ENCODE results near the gene KDM3B. TPM values are rescaled to one million over a fixed set of nuclear protein-coding genes. Genes with fewer than 3 reads are reported as not detected.
A peak's percentile ranks its signal among the peaks of the same experiment; 100 is the strongest.

KDM3B gene
- total and polyA plus RNA-seq, 9 of the 15 experiments (the other 6 are each of a cell fraction or from before 2014, with no cell fraction given): 13.8 to 62.8 (median 41.9) TPM

DNA sequence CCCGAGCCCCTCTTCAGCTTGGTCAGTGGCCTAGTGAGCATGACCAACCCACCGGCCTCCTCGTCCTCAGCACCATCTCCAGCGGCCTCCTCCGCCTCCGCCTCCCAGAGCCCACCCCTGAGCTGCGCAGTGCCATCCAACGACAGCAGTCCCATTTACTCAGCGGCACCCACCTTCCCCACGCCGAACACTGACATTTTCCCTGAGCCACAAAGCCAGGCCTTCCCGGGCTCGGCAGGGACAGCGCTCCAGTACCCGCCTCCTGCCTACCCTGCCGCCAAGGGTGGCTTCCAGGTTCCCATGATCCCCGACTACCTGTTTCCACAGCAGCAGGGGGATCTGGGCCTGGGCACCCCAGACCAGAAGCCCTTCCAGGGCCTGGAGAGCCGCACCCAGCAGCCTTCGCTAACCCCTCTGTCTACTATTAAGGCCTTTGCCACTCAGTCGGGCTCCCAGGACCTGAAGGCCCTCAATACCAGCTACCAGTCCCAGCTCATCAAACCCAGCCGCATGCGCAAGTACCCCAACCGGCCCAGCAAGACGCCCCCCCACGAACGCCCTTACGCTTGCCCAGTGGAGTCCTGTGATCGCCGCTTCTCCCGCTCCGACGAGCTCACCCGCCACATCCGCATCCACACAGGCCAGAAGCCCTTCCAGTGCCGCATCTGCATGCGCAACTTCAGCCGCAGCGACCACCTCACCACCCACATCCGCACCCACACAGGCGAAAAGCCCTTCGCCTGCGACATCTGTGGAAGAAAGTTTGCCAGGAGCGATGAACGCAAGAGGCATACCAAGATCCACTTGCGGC, 114.6 kb downstream of the KDM3B start (continued):
- TF ChIP-seq, protein P1, sequence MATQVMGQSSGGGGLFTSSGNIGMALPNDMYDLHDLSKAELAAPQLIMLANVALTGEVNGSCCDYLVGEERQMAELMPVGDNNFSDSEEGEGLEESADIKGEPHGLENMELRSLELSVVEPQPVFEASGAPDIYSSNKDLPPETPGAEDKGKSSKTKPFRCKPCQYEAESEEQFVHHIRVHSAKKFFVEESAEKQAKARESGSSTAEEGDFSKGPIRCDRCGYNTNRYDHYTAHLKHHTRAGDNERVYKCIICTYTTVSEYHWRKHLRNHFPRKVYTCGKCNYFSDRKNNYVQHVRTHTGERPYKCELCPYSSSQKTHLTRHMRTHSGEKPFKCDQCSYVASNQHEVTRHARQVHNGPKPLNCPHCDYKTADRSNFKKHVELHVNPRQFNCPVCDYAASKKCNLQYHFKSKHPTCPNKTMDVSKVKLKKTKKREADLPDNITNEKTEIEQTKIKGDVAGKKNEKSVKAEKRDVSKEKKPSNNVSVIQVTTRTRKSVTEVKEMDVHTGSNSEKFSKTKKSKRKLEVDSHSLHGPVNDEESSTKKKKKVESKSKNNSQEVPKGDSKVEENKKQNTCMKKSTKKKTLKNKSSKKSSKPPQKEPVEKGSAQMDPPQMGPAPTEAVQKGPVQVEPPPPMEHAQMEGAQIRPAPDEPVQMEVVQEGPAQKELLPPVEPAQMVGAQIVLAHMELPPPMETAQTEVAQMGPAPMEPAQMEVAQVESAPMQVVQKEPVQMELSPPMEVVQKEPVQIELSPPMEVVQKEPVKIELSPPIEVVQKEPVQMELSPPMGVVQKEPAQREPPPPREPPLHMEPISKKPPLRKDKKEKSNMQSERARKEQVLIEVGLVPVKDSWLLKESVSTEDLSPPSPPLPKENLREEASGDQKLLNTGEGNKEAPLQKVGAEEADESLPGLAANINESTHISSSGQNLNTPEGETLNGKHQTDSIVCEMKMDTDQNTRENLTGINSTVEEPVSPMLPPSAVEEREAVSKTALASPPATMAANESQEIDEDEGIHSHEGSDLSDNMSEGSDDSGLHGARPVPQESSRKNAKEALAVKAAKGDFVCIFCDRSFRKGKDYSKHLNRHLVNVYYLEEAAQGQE (IDR thresholded peaks at IDR 0.05; ENCODE audit: borderline replicate concordance): no peak
- TF ChIP-seq, protein P1 (CRISPR knock-in tag; IDR thresholded peaks at IDR 0.05; ENCODE audit: low read depth): no peak
- TF ChIP-seq HNRNPUL1 (IDR thresholded peaks at IDR 0.05; ENCODE audit: low read length) (no peak; the same call in 1 of the 2 replicates), MTA2 (IDR thresholded peaks at IDR 0.05; ENCODE audit: low read depth) (no peak), POLR2B (IDR thresholded peaks at IDR 0.05; ENCODE audit: low read depth, partially characterized antibody) (peak; percentile 61), CREB1 (IDR thresholded peaks at IDR 0.05) (peak; percentile 3; the same call in 1 of the 2 replicates), CREB1 (CRISPR knock-in tag; IDR thresholded peaks at IDR 0.05) (peak; percentile 53), ZNF311 (CRISPR knock-in tag; IDR thresholded peaks at IDR 0.05) (no peak), ETV5 (CRISPR knock-in tag; IDR thresholded peaks at IDR 0.05; ENCODE audit: low read depth) (no peak), SMARCA4 (IDR thresholded peaks at IDR 0.05) (no peak), ZNF174 (CRISPR knock-in tag; IDR thresholded peaks at IDR 0.05) (no peak), SNRNP70 (optimal IDR thresholded peaks at IDR 0.05; ENCODE audit: low read depth, low read length) (peak; percentile 96), HMG20B (CRISPR knock-in tag; IDR thresholded peaks at IDR 0.05) (no peak), MAFF (IDR thresholded peaks at IDR 0.05; ENCODE audit: low read length) (no peak), XRCC5 (IDR thresholded peaks at IDR 0.05; ENCODE audit: low read depth, low read length) (no peak; the same call in 1 of the 2 replicates)
- TF ChIP-seq, protein P2, sequence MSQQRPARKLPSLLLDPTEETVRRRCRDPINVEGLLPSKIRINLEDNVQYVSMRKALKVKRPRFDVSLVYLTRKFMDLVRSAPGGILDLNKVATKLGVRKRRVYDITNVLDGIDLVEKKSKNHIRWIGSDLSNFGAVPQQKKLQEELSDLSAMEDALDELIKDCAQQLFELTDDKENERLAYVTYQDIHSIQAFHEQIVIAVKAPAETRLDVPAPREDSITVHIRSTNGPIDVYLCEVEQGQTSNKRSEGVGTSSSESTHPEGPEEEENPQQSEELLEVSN (IDR thresholded peaks at IDR 0.05; ENCODE audit: borderline replicate concordance in 1 of 2, extremely low read depth in 1 of 2, insufficient read depth in 1 of 2, insufficient read length in 1 of 2, low read depth in 1 of 2, low read length in 1 of 2, poor library complexity in 1 of 2, severe bottlenecking in 1 of 2): no peak
- TF ChIP-seq, protein P3, sequence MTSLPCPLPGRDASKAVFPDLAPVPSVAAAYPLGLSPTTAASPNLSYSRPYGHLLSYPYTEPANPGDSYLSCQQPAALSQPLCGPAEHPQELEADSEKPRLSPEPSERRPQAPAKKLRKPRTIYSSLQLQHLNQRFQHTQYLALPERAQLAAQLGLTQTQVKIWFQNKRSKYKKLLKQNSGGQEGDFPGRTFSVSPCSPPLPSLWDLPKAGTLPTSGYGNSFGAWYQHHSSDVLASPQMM (CRISPR knock-in tag; IDR thresholded peaks at IDR 0.05): no peak
- TF ChIP-seq, protein P4, sequence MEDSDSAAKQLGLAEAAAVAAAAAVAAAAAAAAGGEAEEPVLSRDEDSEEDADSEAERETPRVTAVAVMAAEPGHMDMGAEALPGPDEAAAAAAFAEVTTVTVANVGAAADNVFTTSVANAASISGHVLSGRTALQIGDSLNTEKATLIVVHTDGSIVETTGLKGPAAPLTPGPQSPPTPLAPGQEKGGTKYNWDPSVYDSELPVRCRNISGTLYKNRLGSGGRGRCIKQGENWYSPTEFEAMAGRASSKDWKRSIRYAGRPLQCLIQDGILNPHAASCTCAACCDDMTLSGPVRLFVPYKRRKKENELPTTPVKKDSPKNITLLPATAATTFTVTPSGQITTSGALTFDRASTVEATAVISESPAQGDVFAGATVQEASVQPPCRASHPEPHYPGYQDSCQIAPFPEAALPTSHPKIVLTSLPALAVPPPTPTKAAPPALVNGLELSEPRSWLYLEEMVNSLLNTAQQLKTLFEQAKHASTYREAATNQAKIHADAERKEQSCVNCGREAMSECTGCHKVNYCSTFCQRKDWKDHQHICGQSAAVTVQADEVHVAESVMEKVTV (CRISPR knock-in tag; IDR thresholded peaks at IDR 0.05): no peak
